BE2C (cell line): Measurements from ENCODE around the gene LPCAT3.
"Not testable (repeated sequence)": the region's sequence is repeated elsewhere in the genome, so short reads cannot be mapped to it uniquely, and the experiment has no call there.

Experiments used
- DNase-seq: peaks from one replicate; pipeline ENCODE4 v3.0.0-alpha.2; 2020
- H3K27me3 ChIP-seq: fragments of 250-450 bp; sonication (Bioruptor Pico); 2 replicates; pipeline ENCODE4 v1.5.1; 2020; ENCODE audit warnings: mild to moderate bottlenecking
- H3K36me3 ChIP-seq: fragments of 250-450 bp; sonication (Bioruptor Pico); 2 replicates; pipeline ENCODE4 v1.5.1; 2020; ENCODE audit warnings: mild to moderate bottlenecking
- H3K4me1 ChIP-seq: fragments of 250-450 bp; sonication (Bioruptor Pico); 2 replicates; pipeline ENCODE4 v1.5.1; 2020
- H3K4me3 ChIP-seq: 2 replicates; pipeline ENCODE4 v1.5.1; 2011; ENCODE audit warnings: low read depth, low read length
- H3K9me3 ChIP-seq: fragments of 250-450 bp; sonication (Bioruptor Pico); 2 replicates; pipeline ENCODE4 v1.5.1; 2020
- TF ChIP-seq, protein P1 (sequence below): IDR thresholded peaks from 2 replicates; pipeline ENCODE4 v1.5.1; 2012; ENCODE audit warnings: mild to moderate bottlenecking, low read depth, low read length

Gene LPCAT3

DNA sequence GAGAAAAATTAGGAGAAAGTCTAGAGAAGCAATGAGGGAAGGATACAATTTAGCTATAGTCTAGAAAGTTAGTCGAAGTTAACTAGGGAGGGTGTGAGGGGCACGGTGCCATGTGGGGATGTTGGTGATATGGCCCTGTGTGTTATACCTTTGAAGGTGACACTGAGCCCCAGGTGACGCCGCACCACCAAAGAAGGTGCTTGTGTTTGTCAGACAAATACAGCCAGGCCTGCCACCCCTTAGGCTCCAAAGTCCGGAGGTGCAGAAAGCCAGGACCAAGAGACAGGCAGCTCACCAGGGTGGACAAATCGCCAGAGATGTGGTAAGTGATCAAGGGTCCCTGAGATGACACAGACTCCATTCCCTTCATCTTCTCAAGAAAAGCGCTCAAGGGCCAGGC, 43.3 kb upstream of the LPCAT3 start:
- TF ChIP-seq, protein P1, sequence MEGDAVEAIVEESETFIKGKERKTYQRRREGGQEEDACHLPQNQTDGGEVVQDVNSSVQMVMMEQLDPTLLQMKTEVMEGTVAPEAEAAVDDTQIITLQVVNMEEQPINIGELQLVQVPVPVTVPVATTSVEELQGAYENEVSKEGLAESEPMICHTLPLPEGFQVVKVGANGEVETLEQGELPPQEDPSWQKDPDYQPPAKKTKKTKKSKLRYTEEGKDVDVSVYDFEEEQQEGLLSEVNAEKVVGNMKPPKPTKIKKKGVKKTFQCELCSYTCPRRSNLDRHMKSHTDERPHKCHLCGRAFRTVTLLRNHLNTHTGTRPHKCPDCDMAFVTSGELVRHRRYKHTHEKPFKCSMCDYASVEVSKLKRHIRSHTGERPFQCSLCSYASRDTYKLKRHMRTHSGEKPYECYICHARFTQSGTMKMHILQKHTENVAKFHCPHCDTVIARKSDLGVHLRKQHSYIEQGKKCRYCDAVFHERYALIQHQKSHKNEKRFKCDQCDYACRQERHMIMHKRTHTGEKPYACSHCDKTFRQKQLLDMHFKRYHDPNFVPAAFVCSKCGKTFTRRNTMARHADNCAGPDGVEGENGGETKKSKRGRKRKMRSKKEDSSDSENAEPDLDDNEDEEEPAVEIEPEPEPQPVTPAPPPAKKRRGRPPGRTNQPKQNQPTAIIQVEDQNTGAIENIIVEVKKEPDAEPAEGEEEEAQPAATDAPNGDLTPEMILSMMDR = no peak

DNA sequence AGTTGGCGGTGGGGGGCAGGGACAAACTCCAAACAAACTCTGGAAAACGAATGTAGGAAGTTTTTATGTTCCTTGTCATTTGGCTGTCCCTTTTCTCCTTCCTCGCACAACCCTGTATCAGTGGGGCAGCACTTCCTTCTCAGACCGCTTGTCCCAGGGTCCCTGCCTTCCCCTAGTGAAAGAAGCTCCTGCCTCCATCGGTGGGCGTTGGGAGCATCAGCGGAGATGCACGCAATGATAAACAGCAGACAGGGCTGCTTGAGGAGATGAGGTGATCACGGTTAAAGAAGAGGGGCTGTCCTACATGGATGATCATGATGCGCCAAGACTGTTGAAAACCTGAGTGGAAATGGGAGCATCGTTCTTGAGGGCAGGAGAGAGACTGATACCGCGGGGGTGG, 42.9 kb upstream of the LPCAT3 start:
- TF ChIP-seq, protein P1 = no peak
- peaks cover 43% of the 10 kb centered on the region for H3K27me3 ChIP-seq
- DNase-seq = no peak
- no peaks in the 10 kb centered on the region for H3K9me3 ChIP-seq
- no peak overlapping the region for H3K4me3 ChIP-seq
- H3K36me3 ChIP-seq = no peaks in the 10 kb centered on the region
- no peaks in the 10 kb centered on the region for H3K4me1 ChIP-seq

More for the DNA sequence above, 43.3 kb upstream of the LPCAT3 start:
- Histone ChIP-seq H3K27me3 (peaks cover 47% of the 10 kb centered on the region), H3K4me3 (no peak overlapping the region), H3K9me3 (no peaks in the 10 kb centered on the region), H3K4me1 (no peaks in the 10 kb centered on the region), H3K36me3 (no peaks in the 10 kb centered on the region)
- DNase-seq = no peak

DNA sequence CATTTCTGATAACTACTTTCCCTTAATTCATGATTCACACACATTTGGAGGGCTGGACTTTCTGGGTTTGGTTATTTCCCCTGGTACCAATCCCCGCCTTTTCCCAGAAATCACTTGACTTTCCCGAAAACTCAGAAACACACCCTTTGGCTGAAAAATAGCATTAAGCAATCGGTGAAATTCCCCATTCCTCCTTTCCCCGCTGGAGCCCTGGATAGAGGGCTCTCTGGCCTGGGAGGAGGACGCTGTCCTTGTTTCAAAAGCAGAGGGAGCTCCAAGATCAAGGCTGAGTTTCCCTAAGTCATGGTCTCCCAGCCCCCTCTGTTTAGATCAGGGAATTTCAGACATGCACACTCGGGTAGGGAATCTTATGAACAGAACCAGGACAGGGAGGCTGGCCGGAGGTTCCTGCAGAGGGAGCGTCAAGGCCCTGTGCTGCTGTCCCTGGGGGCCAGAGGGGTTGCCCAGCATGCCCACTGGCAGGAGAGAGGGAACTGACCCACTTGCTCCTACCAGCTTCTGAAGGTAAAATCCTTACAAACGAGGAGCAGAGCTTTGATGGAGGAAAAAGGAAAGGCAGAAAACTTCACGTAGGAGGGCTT, 42.2 kb upstream of the LPCAT3 start, which contains the start of gene C1S:
Gene C1S (plus strand): TSS at position 366 of the 602 bp plus-strand sequence. CDS start 1,195 bp downstream, outside the sequence.
- TF ChIP-seq, protein P1 = peak; percentile 43
- Histone ChIP-seq H3K27me3 (peaks cover 39% of the 10 kb centered on the region), H3K4me1 (no peaks in the 10 kb centered on the region), H3K36me3 (no peaks in the 10 kb centered on the region), H3K9me3 (no peaks in the 10 kb centered on the region), H3K4me3 (no peak within 1 kb of the TSS)
- DNase-seq = peak; percentile 28

DNA sequence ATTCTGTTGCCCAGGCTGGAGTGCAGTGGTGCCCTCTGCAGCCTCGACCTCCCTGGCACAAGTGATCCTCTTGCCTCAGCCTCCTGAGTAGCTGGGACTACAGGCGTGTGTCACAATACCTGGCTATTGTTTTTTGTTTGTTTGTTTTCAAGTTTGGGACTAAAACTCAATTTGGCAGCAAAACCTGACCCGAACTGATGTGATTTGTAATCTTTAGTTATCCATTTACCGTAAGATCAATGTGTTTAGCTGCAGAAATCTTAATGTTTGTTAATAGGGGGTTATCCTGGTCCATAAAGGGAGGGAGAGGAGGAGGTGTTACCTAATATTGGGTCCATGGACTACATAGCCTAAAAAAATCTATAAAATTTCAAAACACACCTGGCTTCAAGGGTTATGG, 41.5 kb upstream of the LPCAT3 start:
- Histone ChIP-seq H3K27me3 (peaks cover 40% of the 10 kb centered on the region), H3K4me3 (no peak overlapping the region), H3K9me3 (no peaks in the 10 kb centered on the region), H3K36me3 (no peaks in the 10 kb centered on the region), H3K4me1 (no peaks in the 10 kb centered on the region)
- no peak for DNase-seq
- TF ChIP-seq, protein P1 = no peak

DNA sequence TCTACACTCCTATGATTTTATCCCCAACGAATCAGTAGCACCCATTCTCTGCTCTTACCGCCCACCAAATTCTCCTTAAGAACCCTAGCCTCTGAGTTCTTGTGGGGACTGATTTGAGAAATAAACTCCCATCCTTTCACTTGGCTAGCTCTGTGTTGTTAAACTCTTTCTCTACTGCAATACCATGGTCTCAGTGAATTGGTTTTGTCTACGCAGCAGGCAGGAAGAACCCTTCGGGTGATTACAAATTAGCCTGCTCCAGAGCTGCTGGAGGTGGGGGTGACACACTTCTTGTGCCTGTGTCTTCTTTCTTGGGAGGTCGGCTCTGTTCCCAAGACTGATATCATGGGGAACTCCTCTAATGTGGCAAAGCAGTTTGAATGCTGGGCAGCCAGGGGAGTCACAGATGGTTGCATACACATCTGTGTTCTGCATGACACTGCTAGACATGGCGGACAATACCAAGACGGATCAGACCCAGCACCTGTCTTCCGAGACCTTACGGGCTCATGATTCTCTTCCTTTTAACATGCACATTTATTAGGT, 40.6 kb upstream of the LPCAT3 start:
- peaks cover 46% of the 10 kb centered on the region for H3K27me3 ChIP-seq
- no peaks in the 10 kb centered on the region for H3K36me3 ChIP-seq
- TF ChIP-seq, protein P1 = no peak
- H3K4me3 ChIP-seq = no peak overlapping the region
- H3K4me1 ChIP-seq = no peaks in the 10 kb centered on the region
- H3K9me3 ChIP-seq = no peaks in the 10 kb centered on the region
- DNase-seq = no peak

DNA sequence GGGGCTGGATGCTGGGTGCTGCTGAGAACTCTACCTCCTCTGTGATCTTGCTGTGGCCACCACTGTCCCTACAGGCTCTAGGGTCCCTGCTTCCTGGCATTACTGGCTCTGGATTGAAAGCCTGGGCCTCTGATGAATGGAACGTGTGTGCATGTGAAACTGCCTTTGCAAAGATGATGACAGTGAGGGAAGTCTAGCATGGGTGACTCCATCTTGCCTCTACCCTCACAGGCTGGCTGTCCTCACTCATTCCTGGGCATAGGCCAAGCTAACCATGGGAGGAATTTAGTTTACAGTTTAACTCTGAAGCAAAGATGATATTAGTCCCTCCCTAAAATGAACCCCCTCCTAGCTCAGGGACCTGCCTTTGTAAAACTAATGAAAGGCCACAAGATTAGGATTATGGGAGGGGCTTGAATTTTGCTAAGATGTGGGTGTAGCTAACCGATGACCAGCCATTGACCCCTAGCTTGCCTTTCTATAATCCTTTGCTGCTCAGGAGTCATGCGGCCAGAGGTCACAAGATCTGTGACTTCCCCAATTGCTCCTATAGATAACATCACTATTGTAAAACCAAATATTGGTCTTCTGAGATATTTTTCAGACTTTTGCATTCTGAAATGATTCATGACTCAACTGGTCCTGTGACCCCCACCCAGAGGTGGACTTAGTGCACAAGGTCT, 40.0 kb upstream of the LPCAT3 start:
- H3K9me3 ChIP-seq = no peaks in the 10 kb centered on the region
- H3K4me1 ChIP-seq = no peaks in the 10 kb centered on the region
- no peak for DNase-seq
- H3K4me3 ChIP-seq = no peak overlapping the region
- no peaks in the 10 kb centered on the region for H3K36me3 ChIP-seq
- TF ChIP-seq, protein P1 = no peak
- H3K27me3 ChIP-seq = peaks cover 48% of the 10 kb centered on the region

- H3K9me3 ChIP-seq, DNase-seq, H3K4me3 ChIP-seq, H3K4me1 ChIP-seq, H3K36me3 ChIP-seq: not testable (repeated sequence)
- H3K27me3 ChIP-seq = peaks cover 51% of the 10 kb centered on the region
Observed at GRCh38 chr12:7055736-7056135, 37.5 kb upstream of the LPCAT3 start.
